ENCODE data around the gene TMC3.

Gene TMC3

DNA sequence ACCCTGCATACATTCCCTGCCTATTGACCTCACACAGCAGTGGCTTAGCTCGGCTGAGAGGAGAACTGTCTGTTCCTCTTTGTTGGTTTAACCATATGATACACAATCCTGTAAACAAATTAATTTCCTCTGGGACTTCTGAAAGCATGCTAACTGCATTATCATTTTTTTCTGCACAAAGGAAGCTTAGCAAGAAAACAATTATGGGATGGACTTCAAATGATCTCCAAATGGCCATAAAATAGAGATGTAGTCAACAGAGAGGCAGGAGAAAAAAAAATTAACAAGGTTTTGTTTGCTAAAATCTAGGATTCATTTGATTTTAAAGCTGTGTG lies 14.4 kb upstream of the TMC3 start:
- Histone ChIP-seq H3K36me3 (ENCODE audit: insufficient read depth, low read length) (no peaks in the 10 kb centered on the region), H3K9me3 (ENCODE audit: low read depth, low read length) (no peaks in the 10 kb centered on the region), H3K4me3 (no peak overlapping the region), H3K27ac (no peak overlapping the region), H3K9ac (ENCODE audit: insufficient read length) (no peak overlapping the region)
- no peak for DNase-seq (ENCODE audit: low read depth, low spot score)
- no peak for TF ChIP-seq FOXP2 (optimal IDR thresholded peaks at IDR 0.05; ENCODE audit: control extremely low read depth, extremely low read length, insufficient read depth)

DNA sequence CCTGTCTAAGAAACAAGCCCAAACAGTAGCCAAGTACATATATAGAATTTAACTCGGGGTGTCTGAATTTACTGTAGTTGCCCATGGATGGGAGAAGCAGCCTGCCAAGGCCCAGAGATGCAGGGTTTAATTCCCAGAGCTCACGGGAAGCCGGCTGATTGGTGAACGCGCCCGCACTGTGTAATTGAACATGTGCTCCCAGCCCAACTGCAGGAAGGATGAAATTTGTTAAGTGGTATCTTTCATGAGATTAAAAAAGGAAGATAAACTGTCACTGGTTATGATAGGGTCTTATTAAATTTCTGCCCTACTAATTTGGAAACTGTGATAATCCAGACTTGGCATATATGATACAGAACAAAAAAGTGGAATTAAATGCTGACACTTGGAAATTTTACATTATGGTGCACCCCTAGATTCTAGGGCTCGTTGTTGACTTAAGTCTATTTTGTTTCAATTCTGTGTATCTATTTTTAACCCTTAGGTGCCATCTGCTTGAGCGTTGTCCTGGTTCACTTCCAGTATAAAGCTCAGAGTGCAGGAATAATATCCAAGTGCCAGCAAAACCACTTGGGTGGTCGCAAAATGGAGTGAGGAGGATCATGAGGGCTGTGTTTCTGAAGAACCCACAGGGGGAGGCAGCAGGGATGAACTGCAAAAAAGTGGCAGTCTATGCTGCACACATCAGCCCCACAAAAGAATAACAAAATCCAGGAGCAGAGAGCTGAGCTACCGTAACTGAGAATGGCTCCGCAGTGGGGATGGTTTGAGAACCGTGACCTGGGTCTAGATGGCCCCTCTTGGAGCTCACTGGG lies 13.8 kb upstream of the TMC3 start:
- Histone ChIP-seq H3K9ac (ENCODE audit: insufficient read length) (no peak overlapping the region), H3K4me3 (no peak overlapping the region), H3K9me3 (ENCODE audit: low read depth, low read length) (no peaks in the 10 kb centered on the region), H3K27ac (no peak overlapping the region), H3K36me3 (ENCODE audit: insufficient read depth, low read length) (no peaks in the 10 kb centered on the region)
- DNase-seq (ENCODE audit: low read depth, low spot score), result no peak
- TF ChIP-seq POLR2AphosphoS5 (IDR thresholded peaks at IDR 0.05; ENCODE audit: borderline replicate concordance, low read depth, low read length) (no peak), FOXP2 (optimal IDR thresholded peaks at IDR 0.05; ENCODE audit: control extremely low read depth, extremely low read length, insufficient read depth) (no peak), EZH2 (IDR thresholded peaks at IDR 0.05) (no peak)

GRCh38 chr15:81386947-81387346 lies 12.9 kb upstream of the TMC3 start:
- no peak overlapping the region for H3K4me3 ChIP-seq
- no peak for DNase-seq (ENCODE audit: low read depth, low spot score)
- H3K9ac ChIP-seq (ENCODE audit: insufficient read length), result no peak overlapping the region
- no peak overlapping the region for H3K27ac ChIP-seq
- TF ChIP-seq EZH2 (IDR thresholded peaks at IDR 0.05), result no peak
- no peak for TF ChIP-seq POLR2AphosphoS5 (IDR thresholded peaks at IDR 0.05; ENCODE audit: borderline replicate concordance, low read depth, low read length)
- no peak for TF ChIP-seq FOXP2 (optimal IDR thresholded peaks at IDR 0.05; ENCODE audit: control extremely low read depth, extremely low read length, insufficient read depth)
- H3K36me3 ChIP-seq (ENCODE audit: insufficient read depth, low read length), result no peaks in the 10 kb centered on the region
- H3K9me3 ChIP-seq (ENCODE audit: low read depth, low read length), result no peaks in the 10 kb centered on the region

- no peak overlapping the region for H3K4me3 ChIP-seq
- TF ChIP-seq FOXP2 (optimal IDR thresholded peaks at IDR 0.05; ENCODE audit: control extremely low read depth, extremely low read length, insufficient read depth), result no peak
- no peak for TF ChIP-seq EZH2 (IDR thresholded peaks at IDR 0.05)
- TF ChIP-seq POLR2AphosphoS5 (IDR thresholded peaks at IDR 0.05; ENCODE audit: borderline replicate concordance, low read depth, low read length), result no peak
- no peak for DNase-seq (ENCODE audit: low read depth, low spot score)
- H3K9ac ChIP-seq (ENCODE audit: insufficient read length), result no peak overlapping the region
- H3K27ac ChIP-seq, result no peak overlapping the region
- H3K36me3 ChIP-seq (ENCODE audit: insufficient read depth, low read length), result no peaks in the 10 kb centered on the region
- H3K9me3 ChIP-seq (ENCODE audit: low read depth, low read length), result no peaks in the 10 kb centered on the region
Measured at GRCh38 chr15:81385721-81386076, 11.7 kb upstream of the TMC3 start.

DNA sequence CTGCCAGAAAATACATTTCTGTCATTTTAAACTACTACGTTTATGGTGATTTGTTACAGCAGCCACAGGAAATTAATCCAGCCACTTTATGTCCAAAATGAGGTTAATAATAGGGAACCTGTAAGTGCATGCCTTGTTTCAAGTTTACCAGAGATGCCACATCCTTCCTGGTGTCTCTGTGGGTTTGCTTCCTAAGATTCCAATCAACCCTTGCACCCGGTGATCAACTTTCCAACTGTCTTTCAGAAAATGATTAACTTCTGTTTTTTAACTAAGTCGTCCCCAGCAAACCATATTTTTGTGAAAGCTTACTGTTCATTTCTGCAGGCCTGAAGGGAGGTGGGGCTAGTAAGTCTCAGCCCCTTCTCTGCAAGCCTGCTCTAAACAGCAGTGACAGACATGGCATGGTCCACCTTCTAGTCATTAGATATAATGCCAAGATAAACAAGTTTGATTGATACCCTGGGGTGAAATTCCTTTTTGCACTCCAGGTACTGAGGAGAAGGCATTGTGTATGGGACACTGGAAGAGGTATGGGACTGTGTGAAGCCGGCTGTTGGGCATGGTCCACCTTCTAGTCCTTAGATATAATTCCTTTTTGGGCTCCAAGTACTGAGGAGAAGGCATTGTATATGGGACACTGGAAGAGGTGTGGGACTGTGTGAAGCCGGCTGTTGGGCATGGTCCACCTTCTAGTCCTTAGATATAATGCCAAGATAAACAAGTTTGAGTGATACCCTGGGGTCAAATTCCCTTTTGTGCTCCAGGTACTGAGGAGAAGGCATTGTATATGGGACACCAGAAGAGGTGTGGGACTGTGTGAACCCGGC lies 11.1 kb upstream of the TMC3 start:
- H3K9me3 ChIP-seq (ENCODE audit: low read depth, low read length), result no peaks in the 10 kb centered on the region
- H3K36me3 ChIP-seq (ENCODE audit: insufficient read depth, low read length), result no peaks in the 10 kb centered on the region
- H3K27ac ChIP-seq, result no peak overlapping the region
- no peak overlapping the region for H3K4me3 ChIP-seq
- no peak overlapping the region for H3K9ac ChIP-seq (ENCODE audit: insufficient read length)
- TF ChIP-seq POLR2AphosphoS5 (IDR thresholded peaks at IDR 0.05; ENCODE audit: borderline replicate concordance, low read depth, low read length), result no peak
- TF ChIP-seq EZH2 (IDR thresholded peaks at IDR 0.05), result no peak
- no peak for TF ChIP-seq FOXP2 (optimal IDR thresholded peaks at IDR 0.05; ENCODE audit: control extremely low read depth, extremely low read length, insufficient read depth)
- no peak for DNase-seq (ENCODE audit: low read depth, low spot score)

GRCh38 chr15:81381720-81382119 lies 7.7 kb upstream of the TMC3 start:
- H3K4me3 ChIP-seq, result no peak overlapping the region
- no peak overlapping the region for H3K9ac ChIP-seq (ENCODE audit: insufficient read length)
- no peaks in the 10 kb centered on the region for H3K36me3 ChIP-seq (ENCODE audit: insufficient read depth, low read length)
- TF ChIP-seq FOXP2 (optimal IDR thresholded peaks at IDR 0.05; ENCODE audit: control extremely low read depth, extremely low read length, insufficient read depth), result no peak
- TF ChIP-seq POLR2AphosphoS5 (IDR thresholded peaks at IDR 0.05; ENCODE audit: borderline replicate concordance, low read depth, low read length), result no peak
- TF ChIP-seq EZH2 (IDR thresholded peaks at IDR 0.05), result no peak
- no peak overlapping the region for H3K27ac ChIP-seq
- no peaks in the 10 kb centered on the region for H3K9me3 ChIP-seq (ENCODE audit: low read depth, low read length)
- no peak for DNase-seq (ENCODE audit: low read depth, low spot score)

DNA sequence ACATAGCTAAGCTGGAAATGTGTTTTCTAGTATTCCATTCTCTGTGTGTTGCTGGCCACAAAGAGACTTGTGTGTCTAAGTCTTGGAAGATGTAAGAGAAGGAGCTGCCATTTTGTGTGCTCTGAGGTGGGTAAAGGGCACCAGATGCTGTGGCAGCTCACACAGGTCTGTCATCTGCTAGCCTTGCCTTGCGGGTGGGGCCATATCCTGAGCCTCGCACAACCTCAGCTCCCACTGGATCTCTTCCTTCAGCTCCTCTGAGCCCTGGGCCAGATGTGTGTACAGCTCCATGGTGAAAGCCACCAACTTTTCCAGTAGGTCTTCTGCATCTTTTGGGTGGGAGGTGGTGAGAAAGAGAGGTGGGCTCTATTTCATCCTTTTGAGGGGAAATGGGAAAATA lies 6.7 kb upstream of the TMC3 start:
- TF ChIP-seq EZH2 (IDR thresholded peaks at IDR 0.05), result no peak
- TF ChIP-seq POLR2AphosphoS5 (IDR thresholded peaks at IDR 0.05; ENCODE audit: borderline replicate concordance, low read depth, low read length), result no peak
- TF ChIP-seq FOXP2 (optimal IDR thresholded peaks at IDR 0.05; ENCODE audit: control extremely low read depth, extremely low read length, insufficient read depth), result no peak
- H3K4me3 ChIP-seq, result no peak overlapping the region
- H3K9me3 ChIP-seq (ENCODE audit: low read depth, low read length), result no peaks in the 10 kb centered on the region
- no peak for DNase-seq (ENCODE audit: low read depth, low spot score)
- no peaks in the 10 kb centered on the region for H3K36me3 ChIP-seq (ENCODE audit: insufficient read depth, low read length)
- no peak overlapping the region for H3K27ac ChIP-seq
- H3K9ac ChIP-seq (ENCODE audit: insufficient read length), result no peak overlapping the region

DNA sequence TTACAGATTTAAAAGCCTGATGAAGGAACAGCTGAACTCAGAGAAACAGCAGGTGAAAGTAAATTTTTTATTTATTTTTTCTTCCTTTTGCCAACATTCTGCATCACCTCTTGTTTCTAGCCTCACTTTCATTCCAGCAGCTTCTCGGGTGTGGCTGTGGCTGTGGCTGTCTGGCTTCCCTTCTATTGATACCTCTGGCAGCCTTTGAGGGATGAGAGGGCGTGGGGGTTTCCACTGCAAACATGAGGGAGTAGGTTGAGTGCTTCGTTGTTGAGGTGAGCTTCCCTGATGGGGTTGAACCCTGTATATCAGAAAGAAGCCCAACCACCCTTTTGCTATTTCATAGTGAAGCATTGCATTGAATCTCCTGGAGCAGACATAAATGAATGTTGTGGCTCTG lies 6.2 kb upstream of the TMC3 start:
- no peak overlapping the region for H3K9ac ChIP-seq (ENCODE audit: insufficient read length)
- no peak overlapping the region for H3K4me3 ChIP-seq
- DNase-seq (ENCODE audit: low read depth, low spot score), result no peak
- no peaks in the 10 kb centered on the region for H3K9me3 ChIP-seq (ENCODE audit: low read depth, low read length)
- TF ChIP-seq EZH2 (IDR thresholded peaks at IDR 0.05), result no peak
- TF ChIP-seq POLR2AphosphoS5 (IDR thresholded peaks at IDR 0.05; ENCODE audit: borderline replicate concordance, low read depth, low read length), result no peak
- TF ChIP-seq FOXP2 (optimal IDR thresholded peaks at IDR 0.05; ENCODE audit: control extremely low read depth, extremely low read length, insufficient read depth), result no peak
- no peak overlapping the region for H3K27ac ChIP-seq
- no peaks in the 10 kb centered on the region for H3K36me3 ChIP-seq (ENCODE audit: insufficient read depth, low read length)

Data from SK-N-MC (cell line).